ENCODE data around the gene NXPE3. TPM values are rescaled to one million over a fixed set of nuclear protein-coding genes. Genes with fewer than 3 reads are reported as not detected.
A peak's percentile ranks its signal among the peaks of the same experiment; 100 is the strongest.
"Not testable (repeated sequence)": the region's sequence is repeated elsewhere in the genome, so short reads cannot be mapped to it uniquely, and the experiment has no call there.

The NXPE3 gene
- total and polyA plus RNA-seq, 5 donors from 2014 or later: 37.9 to 43.2 (median 42.2) TPM

GRCh38 chr3:101753386-101754113 lies 25.5 kb upstream of the NXPE3 start:
- not testable (repeated sequence) for H3K27me3 ChIP-seq (ENCODE audit: control insufficient read depth, insufficient read depth, low read length); H3K9me3 ChIP-seq (ENCODE audit: control insufficient read depth in 2 of 2, low read length in 2 of 2); H3K27me3 Mint-ChIP-seq; H3K27ac ChIP-seq (ENCODE audit: insufficient read depth, low read length, poor library complexity, severe bottlenecking); H3K4me1 ChIP-seq (ENCODE audit: control insufficient read depth, insufficient read depth, low read length, poor library complexity, severe bottlenecking); H3K27ac Mint-ChIP-seq; ATAC-seq (ENCODE audit: low read depth in 2 of 2); H3K4me3 ChIP-seq (ENCODE audit: low read depth, low read length)
- peaks cover 52% of the 10 kb centered on the region for H3K36me3 Mint-ChIP-seq
- peak in 2 of 3 donors; percentile 22 to 48 for DNase-seq
- H3K9me3 Mint-ChIP-seq: peaks cover 0 to 14% (median 3%) of the 10 kb centered on the region in 7 donors
- H3K4me1 Mint-ChIP-seq: peaks cover 12 to 24% (median 17%) of the 10 kb centered on the region in 4 donors
- H3K36me3 ChIP-seq (ENCODE audit: control insufficient read depth, insufficient read depth, low read length): peaks cover 42% of the 10 kb centered on the region
- H3K4me3 Mint-ChIP-seq: peak overlapping the region in 1 of 4 donors; percentile 23

GRCh38 chr3:101758224-101758623 lies 20.8 kb upstream of the NXPE3 start:
- no peaks in the 10 kb centered on the region for H3K27me3 Mint-ChIP-seq

GRCh38 chr3:101762041-101762646 lies 16.9 kb upstream of the NXPE3 start:
- peak overlapping the region; percentile 56 for H3K4me3 ChIP-seq (ENCODE audit: low read depth, low read length)
- Mint-ChIP-seq H3K36me3 (peaks cover 65% of the 10 kb centered on the region), H3K4me3 (peak overlapping the region in 3 of 4 donors; percentile 38 to 81 (median 43)), H3K27me3 (no peaks in the 10 kb centered on the region), H3K4me1 (peaks cover 24 to 49% (median 32%) of the 10 kb centered on the region in 4 donors), H3K9me3 (peaks cover 0 to 8% (median 0%) of the 10 kb centered on the region in 7 donors), H3K27ac (peak overlapping the region in 2 of 3 donors; percentile 45 to 94)
- H3K4me1 ChIP-seq (ENCODE audit: control insufficient read depth, insufficient read depth, low read length, poor library complexity, severe bottlenecking): peaks cover 18% of the 10 kb centered on the region
- ATAC-seq (ENCODE audit: low read depth in 2 of 2): peak in 1 of 2 donors; percentile 34
- peak in 1 of 3 donors; percentile 26 for DNase-seq
- H3K27me3 ChIP-seq (ENCODE audit: control insufficient read depth, insufficient read depth, low read length): no peaks in the 10 kb centered on the region
- no peaks in the 10 kb centered on the region for H3K9me3 ChIP-seq (ENCODE audit: control insufficient read depth in 2 of 2, low read length in 2 of 2)
- peaks cover 48% of the 10 kb centered on the region for H3K36me3 ChIP-seq (ENCODE audit: control insufficient read depth, insufficient read depth, low read length)
- peak overlapping the region; percentile 56 for H3K27ac ChIP-seq (ENCODE audit: insufficient read depth, low read length, poor library complexity, severe bottlenecking)

More at GRCh38 chr3:101758224-101758623, 20.8 kb upstream of the NXPE3 start:
- Mint-ChIP-seq H3K36me3 (peaks cover 64% of the 10 kb centered on the region), H3K4me1 (peaks cover 27 to 55% (median 41%) of the 10 kb centered on the region in 4 donors), H3K27ac (peak overlapping the region in 2 of 3 donors; percentile 0 to 5), H3K9me3 (peaks cover 0 to 8% (median 2%) of the 10 kb centered on the region in 7 donors), H3K4me3 (no peak overlapping the region)
- no peak for DNase-seq
- ATAC-seq (ENCODE audit: low read depth in 2 of 2): no peak
- Histone ChIP-seq H3K4me1 (ENCODE audit: control insufficient read depth, insufficient read depth, low read length, poor library complexity, severe bottlenecking) (peaks cover 18% of the 10 kb centered on the region), H3K27me3 (ENCODE audit: control insufficient read depth, insufficient read depth, low read length) (no peaks in the 10 kb centered on the region), H3K4me3 (ENCODE audit: low read depth, low read length) (no peak overlapping the region), H3K36me3 (ENCODE audit: control insufficient read depth, insufficient read depth, low read length) (peaks cover 55% of the 10 kb centered on the region), H3K9me3 (ENCODE audit: control insufficient read depth in 2 of 2, low read length in 2 of 2) (no peaks in the 10 kb centered on the region), H3K27ac (ENCODE audit: insufficient read depth, low read length, poor library complexity, severe bottlenecking) (no peak overlapping the region)

GRCh38 chr3:101777745-101778281 lies 1.2 kb upstream of the NXPE3 start:
- not testable (repeated sequence) for H3K9me3 Mint-ChIP-seq; H3K27me3 ChIP-seq (ENCODE audit: control insufficient read depth, insufficient read depth, low read length); H3K9me3 ChIP-seq (ENCODE audit: control insufficient read depth in 2 of 2, low read length in 2 of 2); ATAC-seq (ENCODE audit: low read depth in 2 of 2); H3K36me3 Mint-ChIP-seq; H3K27me3 Mint-ChIP-seq; DNase-seq
- peak overlapping the region; percentile 48 for H3K4me3 ChIP-seq (ENCODE audit: low read depth, low read length)
- Mint-ChIP-seq H3K4me3 (peak overlapping the region; percentile 86 to 97 (median 94)), H3K27ac (peak overlapping the region; percentile 87 to 99 (median 98)), H3K4me1 (peaks cover 16 to 47% (median 32%) of the 10 kb centered on the region in 4 donors)
- H3K4me1 ChIP-seq (ENCODE audit: control insufficient read depth, insufficient read depth, low read length, poor library complexity, severe bottlenecking): peaks cover 35% of the 10 kb centered on the region
- peaks cover 12% of the 10 kb centered on the region for H3K36me3 ChIP-seq (ENCODE audit: control insufficient read depth, insufficient read depth, low read length)
- peak overlapping the region; percentile 90 for H3K27ac ChIP-seq (ENCODE audit: insufficient read depth, low read length, poor library complexity, severe bottlenecking)

- Mint-ChIP-seq H3K4me3 (peak overlapping the region; percentile 86 to 97 (median 94)), H3K27me3 (no peaks in the 10 kb centered on the region), H3K36me3 (peaks cover 4% of the 10 kb centered on the region), H3K4me1 (peaks cover 16 to 52% (median 34%) of the 10 kb centered on the region in 4 donors), H3K27ac (peak overlapping the region; percentile 98 to 99 (median 99)), H3K9me3 (no peaks in the 10 kb centered on the region)
- Histone ChIP-seq H3K27ac (ENCODE audit: insufficient read depth, low read length, poor library complexity, severe bottlenecking) (peak overlapping the region; percentile 90), H3K4me3 (ENCODE audit: low read depth, low read length) (peak overlapping the region; percentile 85), H3K9me3 (ENCODE audit: control insufficient read depth in 2 of 2, low read length in 2 of 2) (no peaks in the 10 kb centered on the region), H3K4me1 (ENCODE audit: control insufficient read depth, insufficient read depth, low read length, poor library complexity, severe bottlenecking) (peaks cover 35% of the 10 kb centered on the region), H3K27me3 (ENCODE audit: control insufficient read depth, insufficient read depth, low read length) (no peaks in the 10 kb centered on the region), H3K36me3 (ENCODE audit: control insufficient read depth, insufficient read depth, low read length) (peaks cover 17% of the 10 kb centered on the region)
- ATAC-seq (ENCODE audit: low read depth in 2 of 2) (peak in 1 of 2 donors; percentile 2), DNase-seq (no peak)
These were observed 495 bp upstream of the NXPE3 start for GRCh38 chr3:101778385-101779046.

GRCh38 chr3:101779822-101780381 lies 891 bp downstream of the NXPE3 start:
- Mint-ChIP-seq H3K4me3 (peak overlapping the region; percentile 86 to 97 (median 94)), H3K9me3 (no peaks in the 10 kb centered on the region), H3K4me1 (peaks cover 25 to 66% (median 46%) of the 10 kb centered on the region in 4 donors), H3K27me3 (no peaks in the 10 kb centered on the region), H3K36me3 (peaks cover 12% of the 10 kb centered on the region), H3K27ac (peak overlapping the region; percentile 98 to 99 (median 99))
- H3K4me3 ChIP-seq (ENCODE audit: low read depth, low read length): peak overlapping the region; percentile 85
- no peaks in the 10 kb centered on the region for H3K27me3 ChIP-seq (ENCODE audit: control insufficient read depth, insufficient read depth, low read length)
- DNase-seq (no peak), ATAC-seq (ENCODE audit: low read depth in 2 of 2) (no peak)
- H3K27ac ChIP-seq (ENCODE audit: insufficient read depth, low read length, poor library complexity, severe bottlenecking): peak overlapping the region; percentile 90
- no peaks in the 10 kb centered on the region for H3K9me3 ChIP-seq (ENCODE audit: control insufficient read depth in 2 of 2, low read length in 2 of 2)
- peaks cover 44% of the 10 kb centered on the region for H3K4me1 ChIP-seq (ENCODE audit: control insufficient read depth, insufficient read depth, low read length, poor library complexity, severe bottlenecking)
- peaks cover 29% of the 10 kb centered on the region for H3K36me3 ChIP-seq (ENCODE audit: control insufficient read depth, insufficient read depth, low read length)

GRCh38 chr3:101780661-101781060 lies 1.6 kb downstream of the NXPE3 start:
- H3K27me3 ChIP-seq (ENCODE audit: control insufficient read depth, insufficient read depth, low read length): no peaks in the 10 kb centered on the region
- peak overlapping the region; percentile 98 to 99 (median 99) for H3K27ac Mint-ChIP-seq
- H3K36me3 Mint-ChIP-seq: peaks cover 17% of the 10 kb centered on the region
- H3K9me3 Mint-ChIP-seq: no peaks in the 10 kb centered on the region
- peaks cover 36% of the 10 kb centered on the region for H3K36me3 ChIP-seq (ENCODE audit: control insufficient read depth, insufficient read depth, low read length)
- no peak for DNase-seq
- H3K4me3 Mint-ChIP-seq: peak overlapping the region; percentile 86 to 97 (median 94)
- H3K4me1 ChIP-seq (ENCODE audit: control insufficient read depth, insufficient read depth, low read length, poor library complexity, severe bottlenecking): peaks cover 51% of the 10 kb centered on the region
- ATAC-seq (ENCODE audit: low read depth in 2 of 2): no peak
- peak overlapping the region; percentile 90 for H3K27ac ChIP-seq (ENCODE audit: insufficient read depth, low read length, poor library complexity, severe bottlenecking)
- peaks cover 32 to 73% (median 53%) of the 10 kb centered on the region in 4 donors for H3K4me1 Mint-ChIP-seq
- H3K27me3 Mint-ChIP-seq: no peaks in the 10 kb centered on the region
- H3K9me3 ChIP-seq (ENCODE audit: control insufficient read depth in 2 of 2, low read length in 2 of 2): no peaks in the 10 kb centered on the region
- peak overlapping the region; percentile 85 for H3K4me3 ChIP-seq (ENCODE audit: low read depth, low read length)
